Stimulated activated CD4-positive, alpha-beta T cell treated with anti-CD3 and anti-CD28 coated beads, Interleukin-1b, Interleukin-23, amount 100 ng/mL, for 1 hour (primary cell): Measurements from ENCODE around the gene LHFPL3.

Source experiments
- DNase-seq, 2 donors: peaks; one replicate each; pipeline ENCODE4 v3.0.0-alpha.2; 2020; ENCODE audit warnings: low read depth in 2 of 2

Gene LHFPL3

DNA sequence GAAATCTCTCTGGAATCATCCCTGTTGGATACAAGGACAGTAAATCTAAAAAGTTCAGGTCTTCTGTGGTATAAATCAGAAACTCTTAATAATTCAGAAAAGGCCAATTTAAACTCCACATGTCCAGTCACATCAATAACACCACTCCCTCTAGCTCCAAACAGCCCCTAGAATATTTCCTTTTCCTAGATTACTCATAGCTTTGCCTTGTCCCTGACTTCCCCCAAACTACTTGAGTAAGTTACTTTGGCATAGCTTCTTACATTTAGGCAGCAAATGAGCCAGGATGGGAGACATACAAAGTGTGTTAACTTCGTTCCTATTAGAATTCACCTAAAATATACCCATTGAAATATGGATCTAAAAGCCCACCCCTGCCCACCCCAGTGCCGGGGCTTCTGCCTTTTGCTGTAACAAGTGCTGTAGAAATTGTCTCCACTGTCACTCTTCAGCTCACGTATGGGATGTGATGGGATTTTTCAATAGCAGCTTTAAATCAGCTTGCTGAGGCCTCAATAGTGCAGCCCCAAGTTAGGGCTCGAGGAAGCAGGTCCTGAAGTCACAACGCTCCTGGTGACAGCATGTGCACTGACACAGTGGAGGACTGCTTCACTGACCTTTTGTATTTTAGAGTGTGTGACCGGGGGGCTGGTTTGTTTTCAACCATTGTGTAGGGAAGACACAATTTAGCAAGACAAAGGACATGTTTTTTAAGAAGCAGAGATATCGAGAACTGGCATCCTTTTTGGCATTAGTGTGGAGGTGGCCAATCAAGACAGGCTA is 467.4 kb downstream of the LHFPL3 start:
- no peak for DNase-seq

DNA sequence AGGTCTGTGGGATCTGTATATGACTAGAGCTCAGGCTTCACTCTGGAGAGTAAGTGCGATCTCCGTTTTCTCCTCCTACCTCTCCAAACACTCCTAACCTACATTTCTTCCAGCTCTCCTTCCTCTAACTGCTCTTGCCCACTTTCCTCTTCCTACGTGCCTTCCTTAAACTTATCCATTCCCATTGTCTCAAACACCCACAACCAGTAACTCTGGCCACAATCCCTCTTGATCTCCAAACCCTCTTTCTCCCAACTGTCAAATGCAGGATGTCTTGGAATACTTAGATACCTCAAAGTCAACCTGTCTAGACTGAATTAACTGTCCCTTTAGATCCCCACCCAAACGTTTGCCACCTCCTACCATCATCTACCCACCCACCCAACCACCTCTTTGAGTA is 471.9 kb downstream of the LHFPL3 start:
- DNase-seq: no peak

DNA sequence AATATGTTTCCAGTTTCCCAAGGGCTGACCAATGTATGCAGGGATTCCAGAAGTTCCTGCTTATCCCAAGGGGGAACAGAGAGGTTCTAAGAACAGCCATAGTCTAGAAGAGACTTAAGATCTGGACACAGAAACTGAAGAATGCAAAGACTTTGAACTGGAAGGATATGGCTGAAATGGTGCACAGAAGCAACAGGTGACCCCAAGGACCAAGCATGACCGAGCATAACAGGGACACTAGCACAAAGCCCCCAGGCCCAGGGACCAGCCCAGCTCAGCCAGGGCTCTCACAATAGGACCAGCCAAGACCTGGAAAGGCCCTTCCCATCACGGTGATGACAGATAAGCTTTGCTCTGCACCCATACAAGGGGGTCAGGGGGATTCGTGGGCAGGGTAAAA is 472.6 kb downstream of the LHFPL3 start:
- DNase-seq: no peak

DNA sequence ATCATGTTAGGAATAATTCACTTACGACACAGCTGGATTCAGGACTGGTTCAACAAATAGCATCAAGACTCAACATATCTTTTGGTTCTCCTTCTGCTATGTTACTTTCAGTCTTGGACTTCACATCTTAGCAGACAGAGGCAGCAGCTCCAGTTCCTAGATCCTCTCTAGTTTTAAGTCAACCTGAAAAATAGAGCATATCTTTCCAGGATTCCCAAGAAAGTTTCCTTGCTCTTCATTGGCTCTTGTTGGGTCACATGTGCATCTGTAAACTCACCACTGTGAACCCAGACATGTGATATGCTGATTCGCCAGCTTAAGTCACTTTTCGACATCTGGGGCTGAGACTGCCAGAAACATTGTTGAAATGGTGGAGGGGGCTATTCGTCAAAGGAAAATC is 475.5 kb downstream of the LHFPL3 start:
- no peak for DNase-seq

GRCh38 chr7:104804696-104805095 is 476.3 kb downstream of the LHFPL3 start:
- DNase-seq: no peak

DNA sequence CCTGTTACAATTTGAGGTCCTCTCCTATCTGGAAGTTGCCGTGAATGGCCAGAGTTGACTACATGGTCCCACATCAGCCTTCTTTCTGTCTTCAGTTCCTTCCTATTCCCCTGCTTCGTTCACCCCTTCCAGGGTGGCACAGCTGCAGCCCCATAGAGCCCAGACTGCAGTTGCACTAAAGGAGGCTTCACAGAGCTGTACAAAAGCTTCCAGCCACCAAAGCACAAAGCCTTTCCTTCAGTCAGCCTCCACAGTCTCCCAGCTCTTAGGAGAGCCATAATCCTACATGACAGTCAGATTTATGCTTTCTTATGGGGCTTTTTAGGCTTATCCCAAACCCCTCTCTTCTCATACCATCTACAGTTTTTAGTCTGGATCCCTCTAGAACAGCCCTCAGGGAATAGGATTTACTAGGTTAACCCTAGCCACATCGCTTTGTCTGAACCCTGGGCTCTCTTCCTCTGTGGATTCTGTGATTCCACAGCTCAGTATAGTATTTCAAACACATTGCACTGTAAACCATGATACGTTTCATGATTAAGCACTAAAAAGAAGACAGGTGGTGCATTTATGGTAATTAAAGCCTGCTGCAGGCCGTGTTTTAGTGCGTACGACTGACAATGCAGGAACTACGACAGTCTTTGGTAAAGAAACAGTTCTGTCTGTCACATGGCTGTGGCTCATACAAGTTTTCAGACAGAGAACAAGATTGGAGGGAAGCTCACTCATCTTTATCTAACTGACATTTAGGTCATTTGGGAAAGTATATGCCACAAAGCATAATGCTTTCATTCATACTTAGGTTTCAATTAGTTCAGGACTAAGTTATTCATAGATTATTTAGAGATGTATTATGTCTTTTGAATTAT is 477.3 kb downstream of the LHFPL3 start:
- DNase-seq: no peak

DNA sequence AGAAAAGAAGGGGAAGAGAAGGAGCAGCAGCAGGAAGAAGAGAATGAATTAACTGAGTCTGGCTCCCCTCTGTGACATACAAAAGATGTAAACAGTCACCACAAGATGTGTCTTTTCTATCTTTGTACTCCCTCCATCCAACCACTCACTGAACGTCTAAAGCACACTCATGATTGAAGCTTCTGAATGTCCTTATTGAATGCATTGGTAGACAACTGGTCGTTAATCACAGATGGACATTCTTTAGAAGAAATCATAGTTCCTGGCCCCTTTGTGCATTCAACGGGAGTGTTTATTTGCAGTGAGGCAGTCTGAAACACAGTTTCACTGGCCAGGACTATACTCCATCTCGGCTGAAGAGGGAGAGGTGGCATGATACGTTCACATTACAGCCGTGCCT is 479.3 kb downstream of the LHFPL3 start:
- DNase-seq: no peak

DNA sequence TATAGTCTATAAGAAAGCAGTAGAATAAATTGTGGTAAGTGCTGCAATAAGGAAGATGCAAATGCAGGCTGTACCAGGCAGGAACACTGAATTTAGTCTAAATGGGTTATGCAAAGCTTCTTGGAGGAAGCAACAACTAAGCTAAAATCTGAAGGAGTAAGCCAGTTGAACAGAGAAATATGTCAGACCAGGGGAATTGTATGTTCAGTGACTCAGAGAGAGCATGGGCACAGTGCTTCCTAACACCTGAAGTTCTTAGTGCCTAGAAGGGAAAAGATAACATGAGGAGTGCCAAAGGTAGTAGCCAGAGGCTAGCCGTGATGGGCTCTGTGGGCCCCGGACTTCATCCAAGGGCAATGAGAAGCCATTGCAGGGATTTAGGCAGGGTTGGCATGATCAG is 481.5 kb downstream of the LHFPL3 start:
- no peak for DNase-seq

DNA sequence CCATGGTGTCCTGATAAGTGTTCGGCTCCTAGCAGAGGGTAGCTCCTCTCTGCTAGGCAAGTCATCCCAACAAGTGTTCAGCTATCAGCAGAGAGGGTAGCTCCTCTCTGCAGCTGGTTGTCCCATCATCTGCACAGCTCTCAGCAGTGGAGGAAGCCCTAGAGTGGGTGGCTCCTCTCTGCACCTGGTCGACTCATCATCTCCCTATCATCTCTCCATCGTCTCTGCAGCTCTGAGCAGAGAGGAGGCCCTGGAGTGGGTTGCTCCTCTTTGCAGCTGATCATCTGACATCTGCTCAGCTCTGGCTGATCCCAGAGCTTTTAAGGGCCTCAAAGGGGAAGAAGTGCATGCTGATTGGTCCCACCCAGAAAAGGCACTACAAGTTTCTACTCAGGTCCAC is 485.7 kb downstream of the LHFPL3 start:
- no peak for DNase-seq

DNA sequence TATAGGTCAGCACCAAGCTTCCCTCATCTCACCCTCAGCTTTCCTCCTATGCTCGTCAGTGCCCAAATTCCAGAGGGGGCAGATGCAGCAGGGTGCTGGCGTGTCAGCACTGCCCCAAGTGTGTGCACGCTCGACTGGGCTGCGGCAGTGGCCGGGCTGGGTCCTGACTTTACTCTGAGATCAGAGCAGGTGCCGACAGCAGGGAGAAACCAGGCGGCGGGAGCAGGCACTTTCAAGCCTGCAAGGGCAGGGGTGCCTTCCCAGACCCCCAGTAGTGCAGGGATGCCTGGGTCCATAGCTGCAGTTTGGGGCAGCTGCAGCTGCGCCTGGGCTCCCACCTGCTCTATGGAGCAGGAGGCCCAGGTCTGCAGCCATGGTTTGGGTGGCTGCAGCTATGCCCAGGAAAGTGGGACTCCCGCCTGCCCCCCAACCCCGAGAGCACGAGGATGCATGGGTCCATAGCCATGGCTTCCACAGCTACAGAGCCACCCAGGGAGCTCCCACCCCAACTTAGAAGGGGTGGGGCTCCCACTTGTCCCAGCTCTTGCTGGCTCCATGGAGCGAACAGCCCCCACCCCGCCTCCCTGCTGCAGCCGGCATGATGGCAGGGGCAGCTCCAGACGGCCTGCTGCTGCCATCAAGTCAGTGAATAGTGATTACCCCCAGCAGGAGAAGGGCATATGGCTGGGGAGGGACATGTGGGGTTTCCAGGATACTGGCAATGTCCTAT is 486.4 kb downstream of the LHFPL3 start:
- DNase-seq: no peak

- no peak for DNase-seq
These were observed 488.1 kb downstream of the LHFPL3 start for GRCh38 chr7:104816537-104816936.

GRCh38 chr7:104818961-104819880 is 490.8 kb downstream of the LHFPL3 start:
- DNase-seq: no peak

GRCh38 chr7:104820836-104821535 is 492.6 kb downstream of the LHFPL3 start:
- no peak for DNase-seq

DNA sequence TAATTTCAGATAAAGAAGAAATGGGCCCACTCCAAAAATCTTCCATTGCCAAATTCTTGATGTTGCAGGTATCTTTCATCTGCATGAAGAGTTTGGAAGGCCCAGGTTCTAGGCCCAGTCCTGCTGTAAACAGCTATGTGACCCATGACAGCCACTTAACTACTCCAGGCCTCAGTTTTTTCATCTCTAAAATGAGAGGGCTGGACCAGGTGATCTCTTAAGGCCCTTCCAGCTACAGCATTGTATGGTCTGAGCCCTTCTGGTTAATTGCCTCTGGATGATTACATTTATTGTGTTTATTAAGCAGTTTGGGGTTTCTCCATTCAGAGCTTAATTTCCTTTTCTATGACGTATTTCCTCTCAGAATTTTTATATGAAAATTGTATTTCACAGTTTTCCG is 494.8 kb downstream of the LHFPL3 start:
- no peak for DNase-seq

DNA sequence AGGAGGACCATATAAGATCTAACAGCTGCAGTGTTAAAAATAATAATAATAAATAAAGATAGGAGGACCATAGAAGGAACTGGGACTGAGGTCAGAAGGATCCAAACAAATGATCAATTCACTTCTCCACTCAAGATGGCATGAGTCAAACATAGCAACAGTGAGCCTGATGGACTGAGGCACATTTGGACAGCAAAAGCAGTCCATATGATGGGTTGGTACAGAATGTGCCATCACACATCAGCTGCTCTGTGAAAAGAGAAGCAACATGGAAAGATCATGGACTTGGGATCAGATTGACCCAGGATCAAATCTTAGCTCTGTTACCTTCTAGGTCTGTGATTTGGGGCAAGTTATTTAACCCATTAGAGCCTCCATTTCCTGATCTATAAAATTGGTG is 496.7 kb downstream of the LHFPL3 start:
- DNase-seq: no peak

DNA sequence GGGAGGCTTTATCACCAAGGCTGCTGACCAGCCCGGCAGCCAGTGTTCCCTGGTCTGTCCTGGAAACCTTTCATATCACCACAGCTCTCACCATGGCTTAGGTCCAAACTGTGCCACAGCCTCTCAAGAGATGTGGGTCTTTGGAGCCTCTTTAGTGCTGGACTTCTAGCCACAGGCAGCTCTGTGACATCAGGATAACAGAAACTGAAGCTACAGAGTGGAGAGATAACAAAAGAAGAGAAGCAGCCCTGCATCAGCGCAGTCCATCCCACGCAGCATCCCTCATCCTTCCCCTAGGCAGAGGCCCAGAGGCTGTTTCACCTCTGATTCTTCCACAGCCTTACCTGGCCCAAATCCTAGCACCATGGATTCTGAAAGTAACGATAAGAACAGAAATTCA is 497.7 kb downstream of the LHFPL3 start:
- no peak for DNase-seq

GRCh38 chr7:104836976-104837375 is 508.6 kb downstream of the LHFPL3 start:
- DNase-seq: no peak

DNA sequence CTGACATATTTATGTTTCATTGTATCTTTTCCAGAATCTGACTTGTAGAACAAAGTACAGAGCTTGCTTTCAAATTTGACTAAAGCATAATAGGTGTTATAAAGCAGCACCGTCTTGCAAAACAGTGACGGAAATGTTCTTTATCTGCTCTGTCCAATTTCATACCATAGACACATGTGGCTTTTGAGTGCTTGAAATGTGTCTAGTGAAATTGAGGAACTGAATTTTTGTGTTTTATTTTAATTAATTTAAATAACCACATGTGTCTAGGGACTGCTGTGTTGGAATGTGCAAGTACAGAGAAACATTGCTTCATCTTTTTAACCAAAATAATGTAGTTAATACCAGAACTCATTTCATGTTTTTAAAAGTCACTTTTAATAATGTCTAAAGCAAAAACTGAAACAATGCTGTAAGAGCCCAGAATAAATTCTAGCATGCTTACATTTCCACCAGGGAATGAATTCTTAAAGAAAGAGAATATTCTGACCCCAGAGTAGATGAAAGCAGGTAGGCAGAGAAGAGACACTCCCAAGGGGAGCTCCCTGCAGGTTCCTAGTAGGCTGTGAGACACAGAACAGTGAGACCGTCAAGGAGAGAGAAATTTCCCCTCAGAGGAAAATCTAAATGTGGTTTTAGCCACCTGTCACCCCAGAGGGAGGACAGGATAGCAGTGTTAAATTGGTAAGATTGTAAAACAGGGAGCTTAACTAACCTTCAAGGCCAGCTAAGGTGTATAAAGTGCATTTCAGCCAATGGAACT is 510.3 kb downstream of the LHFPL3 start:
- DNase-seq: no peak

DNA sequence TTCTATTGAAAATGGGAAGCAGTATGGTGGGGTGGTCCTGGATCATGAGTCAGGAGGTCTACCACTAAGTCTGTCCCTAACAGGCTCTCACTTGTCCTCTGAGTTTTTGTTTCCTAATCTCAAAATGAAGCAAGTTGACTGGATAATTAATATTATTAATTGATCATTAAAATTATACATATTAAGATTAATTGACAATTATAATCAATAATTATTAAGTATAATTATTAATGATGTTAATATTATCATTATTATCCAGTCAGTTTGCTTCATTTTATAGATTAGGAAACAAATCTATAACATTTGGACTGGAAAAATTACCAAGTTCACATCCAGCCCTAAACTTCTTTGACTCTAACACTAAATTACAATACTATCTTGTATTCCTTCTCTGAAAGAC is 511.4 kb downstream of the LHFPL3 start:
- DNase-seq: no peak

DNA sequence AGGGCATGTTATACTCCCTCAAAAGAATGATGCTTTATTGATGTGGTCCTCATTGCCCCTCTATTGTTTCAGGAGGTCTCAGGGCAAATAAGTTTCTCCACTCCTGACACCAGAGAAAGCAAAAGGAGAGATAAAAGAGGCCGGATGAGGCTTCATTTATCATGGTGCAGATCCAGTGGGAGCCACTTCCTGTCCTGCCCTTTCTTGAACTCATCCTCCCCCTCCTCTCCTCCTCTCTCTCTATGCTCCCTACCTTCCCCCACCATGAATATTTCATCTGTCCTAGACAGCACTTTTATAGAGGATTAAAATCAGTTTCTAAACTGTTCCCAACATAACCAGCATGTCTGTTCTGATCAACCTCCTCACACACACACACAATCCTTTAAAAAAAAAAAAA is 513.4 kb downstream of the LHFPL3 start:
- DNase-seq: no peak
